A549 (cell line): ENCODE measurements around the gene FAM174C. TPM values are rescaled to one million over a fixed set of nuclear protein-coding genes. Genes with fewer than 3 reads are reported as not detected.

ENCODE experiments used
- ATAC-seq, 2 experiments: fragments of 200-7000 bp in 1 of 2; fragments of >200 bp in 1 of 2; cut with Nextera tagmentation in 1 of 2; cut with Tn5 transposase in 1 of 2; 3 replicates each; pipeline versions ENCODE4 v1.8.0 to v1.9.1; 2018 to 2020; ENCODE audit warnings: mild to moderate bottlenecking in 1 of 2, moderate library complexity in 1 of 2
- CTCF ChIA-PET: fragments of 300-600 bp; sonication (Branson Sonifier 250); formaldehyde crosslinking; extraction: SDS; loops from one replicate; lab custom pipeline; 2021; ENCODE audit warnings: antibody characterized with exemption, inconsistent platforms; lab: Yijun Ruan, JAX
- POLR2A ChIA-PET: fragments of 350-600 bp; formaldehyde crosslinking; extraction: SDS; loops from one replicate; lab custom pipeline; 2021; ENCODE audit warnings: antibody characterized with exemption, inconsistent platforms; lab: Yijun Ruan, JAX
- DNase-seq, 2 experiments: peaks; one replicate each; pipeline versions ENCODE4 v3.0.0 to v3.0.0-alpha.2; 2011 to 2016; ENCODE audit warnings: low read depth in 1 of 2, low spot score in 1 of 2
- FAIRE-seq: peaks from 2 replicates; lab custom pipeline; 2011; peaks lifted over from hg19 to GRCh38; lab: Jason Lieb, UNC
- H3K27ac ChIP-seq, 2 experiments: fragments of >200 bp; sonication (Bioruptor Twin); formaldehyde crosslinking; 3 replicates each; pipeline ENCODE4 v1.5.1; 2016 to 2017
- H3K4me1 ChIP-seq: fragments of >200 bp; sonication (Bioruptor Twin); formaldehyde crosslinking; 3 replicates; pipeline ENCODE4 v1.6.1; 2016
- H3K4me2 ChIP-seq: fragments of >200 bp; sonication (Bioruptor Twin); formaldehyde crosslinking; 3 replicates; pipeline ENCODE4 v1.6.1; 2016
- H3K4me3 ChIP-seq: fragments of >200 bp; sonication (Bioruptor Twin); formaldehyde crosslinking; 3 replicates; pipeline ENCODE4 v1.5.1; 2016
- H3K9me3 ChIP-seq: fragments of >200 bp; sonication (Bioruptor Twin); formaldehyde crosslinking; 3 replicates; pipeline ENCODE4 v1.6.1; 2016
- ATOH8 ChIP-seq: fragments of 250-450 bp; sonication (Bioruptor Pico); IDR thresholded peaks from 2 replicates; pipeline ENCODE4 v1.5.0; 2020; ENCODE audit warnings: low read depth, mild to moderate bottlenecking, moderate library complexity
- CEBPB ChIP-seq, 2 experiments: fragments of >200 bp in 1 of 2; sonication (Bioruptor Twin) in 1 of 2; formaldehyde crosslinking in 1 of 2; IDR thresholded peaks; 2 replicates each; pipeline ENCODE4 v1.6.1; 2012 to 2016
- ELK1 ChIP-seq: fragments of 150-350 bp; IDR thresholded peaks from 2 replicates; pipeline ENCODE4 v1.6.1; 2014; ENCODE audit warnings: low read depth, mild to moderate bottlenecking, low read length
- ESRRA ChIP-seq: fragments of 150-350 bp; IDR thresholded peaks from 2 replicates; pipeline ENCODE4 v1.6.1; 2014; ENCODE audit warnings: mild to moderate bottlenecking, low read length, borderline replicate concordance
- FOSB ChIP-seq: fragments of 250-450 bp; sonication (Bioruptor Pico); IDR thresholded peaks from 2 replicates; pipeline ENCODE4 v1.5.0; 2020; ENCODE audit warnings: mild to moderate bottlenecking, moderate library complexity
- FOSL2 ChIP-seq, 2 experiments: fragments of 450-650 bp in 1 of 2; fragments of >200 bp in 1 of 2; sonication (Bioruptor Twin) in 1 of 2; formaldehyde crosslinking; IDR thresholded peaks; 2 replicates each; pipeline versions ENCODE4 v1.5.0 to v1.6.1; 2016 to 2020; ENCODE audit warnings: mild to moderate bottlenecking in 1 of 2, moderate library complexity in 1 of 2
- GATA3 ChIP-seq: IDR thresholded peaks from 2 replicates; pipeline ENCODE4 v1.6.1; 2012; ENCODE audit warnings: borderline replicate concordance
- HEYL ChIP-seq: fragments of 250-450 bp; sonication (Bioruptor Pico); IDR thresholded peaks from 2 replicates; pipeline ENCODE4 v1.8.0; 2021; ENCODE audit warnings: mild to moderate bottlenecking, moderate library complexity
- HOXA7 ChIP-seq: fragments of 250-450 bp; sonication (Bioruptor Pico); IDR thresholded peaks from 2 replicates; pipeline ENCODE4 v1.5.0; 2020; ENCODE audit warnings: mild to moderate bottlenecking, moderate library complexity
- KDM1A ChIP-seq: fragments of 200-600 bp; sonication (generic); IDR thresholded peaks from 2 replicates; pipeline ENCODE4 v1.6.1; 2016; ENCODE audit warnings: low read depth, mild to moderate bottlenecking
- KDM5A ChIP-seq: fragments of 200-600 bp; sonication (generic); IDR thresholded peaks from 2 replicates; pipeline ENCODE4 v1.6.1; 2016; ENCODE audit warnings: antibody characterized with exemption, mild to moderate bottlenecking
- NR3C1 ChIP-seq: fragments of >200 bp; sonication (Bioruptor Twin); formaldehyde crosslinking; IDR thresholded peaks from 3 replicates; pipeline ENCODE4 v1.6.1; 2017
- SMC3 ChIP-seq: fragments of >200 bp; sonication (Bioruptor Twin); formaldehyde crosslinking; IDR thresholded peaks from 3 replicates; pipeline ENCODE4 v1.6.1; 2018; ENCODE audit warnings: inconsistent platforms
- SREBF2 ChIP-seq: fragments of 450-650 bp; IDR thresholded peaks from 2 replicates; pipeline ENCODE4 v1.6.1; 2014; ENCODE audit warnings: mild to moderate bottlenecking, moderate library complexity
- ZNF302 ChIP-seq: fragments of 250-450 bp; sonication (Bioruptor Pico); IDR thresholded peaks from 2 replicates; pipeline ENCODE4 v1.9.0; 2021; ENCODE audit warnings: inconsistent platforms, mild to moderate bottlenecking, moderate library complexity
- ZSCAN20 ChIP-seq: fragments of 250-450 bp; sonication (Bioruptor Pico); IDR thresholded peaks from 2 replicates; pipeline ENCODE4 v1.8.0; 2022; ENCODE audit warnings: mild to moderate bottlenecking, moderate library complexity
- WGBS: methylation state at CpG from one replicate; pipeline ENCODE4 v1.1.6; 2017; ENCODE audit errors: missing lambda C conversion rate; 5-methylcytosine and 5-hydroxymethylcytosine counted together
- polyA plus RNA-seq, 4 experiments: library from polyadenylated mRNA; depleted of rRNA in 3 of 4; stranded (reverse); fragments of >200 nt; fragmentation: RNase III in 1 of 4; extraction: RNeasy Plus Mini Kit Qiagen cat#74134 plus additional on column Dnase treatment in 1 of 4; gene quantifications; 2 replicates in 3 of 4; 3 replicates in 1 of 4; pipeline ENCODE4 v1.2.3, GENCODE V29; 2011 to 2017
- TF ChIP-seq, protein P1 (sequence below): fragments of >200 bp; sonication (Bioruptor Twin); formaldehyde crosslinking; IDR thresholded peaks from 3 replicates; pipeline ENCODE4 v1.6.1; 2016
- TF ChIP-seq, protein P2 (sequence below): fragments of >200 bp; sonication (Bioruptor Twin); formaldehyde crosslinking; IDR thresholded peaks from 3 replicates; pipeline ENCODE4 v1.5.1; 2016

FAM174C gene
- polyA plus RNA-seq, 2 of the 4 experiments (the other 2 are of a cell fraction) = 24.8 to 37.1 TPM

DNA sequence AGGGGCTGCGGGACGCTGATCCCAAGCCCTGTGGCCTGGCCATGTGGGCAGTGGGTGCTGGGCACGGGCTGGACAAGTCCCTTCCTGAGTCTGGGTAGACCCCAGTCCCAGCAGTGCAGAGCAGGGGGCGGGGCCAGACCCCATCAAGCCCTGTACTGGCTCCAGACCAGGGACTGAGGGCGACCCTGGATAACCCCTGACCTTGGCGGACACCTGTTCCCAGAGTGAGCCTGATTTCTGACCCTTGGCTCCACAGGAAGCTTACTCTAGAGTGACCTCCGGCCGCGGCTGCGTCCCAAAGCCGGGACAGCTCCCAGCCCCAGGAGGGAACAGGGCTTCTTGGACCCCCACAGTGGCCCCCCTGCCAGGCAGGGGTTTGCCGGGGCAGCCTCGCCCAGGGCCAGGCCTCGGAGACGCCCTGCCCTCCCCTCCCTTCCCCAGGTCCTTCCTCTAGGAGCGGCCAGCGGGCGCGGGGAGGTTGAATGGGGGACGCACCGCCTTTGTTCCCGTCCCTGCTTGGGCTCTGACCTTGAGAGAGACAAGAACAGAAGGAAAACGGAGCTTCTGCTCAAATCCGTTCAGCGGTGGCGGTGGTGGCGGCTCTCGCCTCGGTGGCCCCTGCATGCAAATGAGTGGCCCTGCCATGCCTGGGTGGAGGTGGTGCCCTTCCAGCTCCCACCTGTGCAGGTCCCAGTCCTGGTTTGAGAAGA, 8.0 kb downstream of the FAM174C start:
- ChIA-PET POLR2A (interaction anchor here (1.6 kb wide), 1 partner anchor 14 kb away, joined by 4 read pairs; the partner anchor contains the start of gene CIRBP), CTCF (interaction anchor here (0.8 to 1.9 kb wide), 4 partner anchors 10 to 161 kb away, joined by 3 to 6 read pairs (median 4); no protein-coding TSS in a partner anchor)
- no peaks in the 10 kb centered on the region for H3K9me3 ChIP-seq
- ATAC-seq = no peak
- peaks cover 11% of the 10 kb centered on the region; the same call in 2 of the 3 replicates for H3K4me1 ChIP-seq
- no peak overlapping the region for H3K4me2 ChIP-seq
- FAIRE-seq = no peak
- no peak overlapping the region for H3K4me3 ChIP-seq
- 89% methylated on average over 13 of the region's 29 CpGs for WGBS
- no peak for DNase-seq
- no peak overlapping the region for H3K27ac ChIP-seq
- TF ChIP-seq ESRRA (no peak), HEYL (CRISPR knock-in tag) (no peak), ELK1 (no peak), HOXA7 (no peak), SREBF2 (no peak), ATOH8 (CRISPR knock-in tag) (no peak), KDM1A (no peak), KDM5A (no peak), FOSL2 (IDR thresholded peaks at IDR 0.05) (no peak), FOSL2 (CRISPR knock-in tag; IDR thresholded peaks at IDR 0.05) (no peak), SMC3 (no peak), FOSB (CRISPR knock-in tag) (no peak), CEBPB (IDR thresholded peaks at IDR 0.05) (no peak), ZSCAN20 (CRISPR knock-in tag) (no peak), GATA3 (no peak), ZNF302 (CRISPR knock-in tag) (no peak)
- TF ChIP-seq, protein P1, sequence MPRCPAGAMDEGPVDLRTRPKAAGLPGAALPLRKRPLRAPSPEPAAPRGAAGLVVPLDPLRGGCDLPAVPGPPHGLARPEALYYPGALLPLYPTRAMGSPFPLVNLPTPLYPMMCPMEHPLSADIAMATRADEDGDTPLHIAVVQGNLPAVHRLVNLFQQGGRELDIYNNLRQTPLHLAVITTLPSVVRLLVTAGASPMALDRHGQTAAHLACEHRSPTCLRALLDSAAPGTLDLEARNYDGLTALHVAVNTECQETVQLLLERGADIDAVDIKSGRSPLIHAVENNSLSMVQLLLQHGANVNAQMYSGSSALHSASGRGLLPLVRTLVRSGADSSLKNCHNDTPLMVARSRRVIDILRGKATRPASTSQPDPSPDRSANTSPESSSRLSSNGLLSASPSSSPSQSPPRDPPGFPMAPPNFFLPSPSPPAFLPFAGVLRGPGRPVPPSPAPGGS = no peak
- TF ChIP-seq, protein P2, sequence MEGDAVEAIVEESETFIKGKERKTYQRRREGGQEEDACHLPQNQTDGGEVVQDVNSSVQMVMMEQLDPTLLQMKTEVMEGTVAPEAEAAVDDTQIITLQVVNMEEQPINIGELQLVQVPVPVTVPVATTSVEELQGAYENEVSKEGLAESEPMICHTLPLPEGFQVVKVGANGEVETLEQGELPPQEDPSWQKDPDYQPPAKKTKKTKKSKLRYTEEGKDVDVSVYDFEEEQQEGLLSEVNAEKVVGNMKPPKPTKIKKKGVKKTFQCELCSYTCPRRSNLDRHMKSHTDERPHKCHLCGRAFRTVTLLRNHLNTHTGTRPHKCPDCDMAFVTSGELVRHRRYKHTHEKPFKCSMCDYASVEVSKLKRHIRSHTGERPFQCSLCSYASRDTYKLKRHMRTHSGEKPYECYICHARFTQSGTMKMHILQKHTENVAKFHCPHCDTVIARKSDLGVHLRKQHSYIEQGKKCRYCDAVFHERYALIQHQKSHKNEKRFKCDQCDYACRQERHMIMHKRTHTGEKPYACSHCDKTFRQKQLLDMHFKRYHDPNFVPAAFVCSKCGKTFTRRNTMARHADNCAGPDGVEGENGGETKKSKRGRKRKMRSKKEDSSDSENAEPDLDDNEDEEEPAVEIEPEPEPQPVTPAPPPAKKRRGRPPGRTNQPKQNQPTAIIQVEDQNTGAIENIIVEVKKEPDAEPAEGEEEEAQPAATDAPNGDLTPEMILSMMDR = no peak

DNA sequence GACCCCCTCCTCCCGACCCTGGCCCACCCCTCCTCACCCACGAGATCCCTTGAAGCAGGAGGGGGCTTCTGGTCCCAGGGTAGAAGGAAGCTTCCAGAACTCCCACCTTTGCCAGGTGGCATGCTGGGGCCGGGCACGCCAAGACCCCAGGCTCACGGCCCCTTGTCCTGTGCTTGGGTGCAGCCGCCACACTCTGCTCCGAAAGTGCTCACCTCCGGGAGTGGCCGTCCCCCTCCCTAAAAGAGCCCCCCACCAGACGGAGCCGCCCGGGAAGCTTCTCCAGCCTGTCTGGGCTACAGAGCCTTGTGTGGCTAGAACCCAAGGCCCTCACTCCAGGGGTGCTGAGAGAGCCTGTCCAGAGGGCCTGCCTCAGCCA, 8.6 kb downstream of the FAM174C start:
- TF ChIP-seq NR3C1 = no peak
- ChIA-PET POLR2A (interaction anchor here (1.0 to 1.6 kb wide), 2 partner anchors 9 to 15 kb away, joined by 4 read pairs; partner anchors contain the start of genes CIRBP and FAM174C), CTCF (interaction anchor here (0.8 to 1.9 kb wide), 4 partner anchors 10 to 161 kb away, joined by 3 to 6 read pairs (median 4); no protein-coding TSS in a partner anchor)
- Histone ChIP-seq H3K9me3 (no peaks in the 10 kb centered on the region), H3K27ac (no peak overlapping the region), H3K4me2 (no peak overlapping the region), H3K4me3 (no peak overlapping the region), H3K4me1 (peaks cover 11% of the 10 kb centered on the region; the same call in 2 of the 3 replicates)
- FAIRE-seq = no peak
- no CpG with 5 or more reads among the region's 12 CpGs for WGBS
- ATAC-seq = no peak; a peak in 1 of 6 replicates
- DNase-seq = no peak
